Measurements from ENCODE around the gene SREK1. TPM values are rescaled to one million over a fixed set of nuclear protein-coding genes. Genes with fewer than 3 reads are reported as not detected.

SREK1 gene
- total RNA-seq, 1 donor from 2014 or later = 69.9 TPM

DNA sequence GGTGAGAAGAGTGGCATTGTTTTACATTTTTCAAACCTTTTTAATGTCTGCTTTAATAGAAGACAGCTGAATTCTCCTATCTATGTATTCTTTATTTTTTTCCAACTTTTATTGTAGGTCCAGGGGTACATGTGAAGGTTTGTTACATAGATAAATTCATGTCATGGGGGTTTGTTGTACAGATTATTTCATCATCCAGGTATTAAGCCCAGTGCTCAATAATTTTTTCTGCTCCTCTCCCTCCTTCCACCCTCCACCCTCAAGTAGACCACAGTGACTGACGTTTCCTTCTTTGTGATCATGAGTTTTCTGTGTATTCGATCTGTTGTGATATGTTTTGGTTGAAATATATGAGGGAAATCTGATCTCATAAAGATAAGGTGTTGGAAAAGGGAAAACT lies 1.7 kb upstream of the SREK1 start:
- intact Hi-C loops (cut with micrococcal nuclease) = loop anchor here (5.0 to 10.0 kb wide), 3 partner anchors 400 to 682 kb away; partner anchors contain the start of genes CENPK and PPWD1
- no peak for DNase-seq (ENCODE audit: low spot score)
- no peak overlapping the region for H3K27ac Mint-ChIP-seq
- no peaks in the 10 kb centered on the region for H3K9me3 Mint-ChIP-seq
- H3K36me3 Mint-ChIP-seq (ENCODE audit: low read depth) = peaks cover 7% of the 10 kb centered on the region
- no peak overlapping the region for H3K4me3 Mint-ChIP-seq (ENCODE audit: low read depth)
- peaks cover 32% of the 10 kb centered on the region for H3K4me1 Mint-ChIP-seq (ENCODE audit: low read depth)
- no peaks in the 10 kb centered on the region for H3K27me3 Mint-ChIP-seq (ENCODE audit: low read depth)

DNA sequence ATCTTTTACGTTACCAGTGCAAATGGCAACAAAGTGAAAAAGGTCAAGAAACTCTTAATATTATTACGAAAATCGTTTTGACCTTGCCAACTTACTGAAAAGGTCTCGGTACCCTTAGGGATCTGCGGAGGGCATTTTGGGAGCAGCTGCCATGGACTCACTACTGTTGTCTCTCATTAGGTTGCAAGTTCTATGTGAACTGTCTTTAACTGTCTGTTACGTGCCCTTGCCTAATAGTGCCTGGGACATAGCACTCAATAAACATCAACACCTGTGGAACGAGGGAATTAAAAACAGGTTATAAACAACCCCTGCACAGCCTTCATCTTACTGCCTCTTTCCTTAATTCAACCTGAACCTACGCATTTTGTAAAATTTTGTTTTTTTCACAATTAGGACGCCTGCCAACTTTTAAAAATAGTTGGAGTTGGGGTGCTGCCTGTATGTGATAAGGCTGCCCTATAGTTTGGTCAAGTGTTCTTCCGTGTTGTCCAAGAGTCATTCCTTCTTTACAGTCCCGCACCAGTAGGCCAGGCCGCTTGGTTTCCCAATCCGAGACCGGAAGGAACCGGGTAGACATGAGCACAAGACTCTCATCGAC lies 527 bp upstream of the SREK1 start:
- H3K27me3 Mint-ChIP-seq (ENCODE audit: low read depth) = no peaks in the 10 kb centered on the region
- peaks cover 8% of the 10 kb centered on the region for H3K36me3 Mint-ChIP-seq (ENCODE audit: low read depth)
- no peak for DNase-seq (ENCODE audit: low spot score)
- peaks cover 37% of the 10 kb centered on the region for H3K4me1 Mint-ChIP-seq (ENCODE audit: low read depth)
- H3K4me3 Mint-ChIP-seq (ENCODE audit: low read depth) = peak overlapping the region; percentile 92
- intact Hi-C loops (cut with micrococcal nuclease) = loop anchor here (1.0 to 10.0 kb wide), 7 partner anchors 25 to 681 kb away; partner anchors contain the start of genes CENPK, ERBIN, PPWD1 and SHLD3
- H3K27ac Mint-ChIP-seq = peak overlapping the region; percentile 99
- H3K9me3 Mint-ChIP-seq = no peaks in the 10 kb centered on the region

DNA sequence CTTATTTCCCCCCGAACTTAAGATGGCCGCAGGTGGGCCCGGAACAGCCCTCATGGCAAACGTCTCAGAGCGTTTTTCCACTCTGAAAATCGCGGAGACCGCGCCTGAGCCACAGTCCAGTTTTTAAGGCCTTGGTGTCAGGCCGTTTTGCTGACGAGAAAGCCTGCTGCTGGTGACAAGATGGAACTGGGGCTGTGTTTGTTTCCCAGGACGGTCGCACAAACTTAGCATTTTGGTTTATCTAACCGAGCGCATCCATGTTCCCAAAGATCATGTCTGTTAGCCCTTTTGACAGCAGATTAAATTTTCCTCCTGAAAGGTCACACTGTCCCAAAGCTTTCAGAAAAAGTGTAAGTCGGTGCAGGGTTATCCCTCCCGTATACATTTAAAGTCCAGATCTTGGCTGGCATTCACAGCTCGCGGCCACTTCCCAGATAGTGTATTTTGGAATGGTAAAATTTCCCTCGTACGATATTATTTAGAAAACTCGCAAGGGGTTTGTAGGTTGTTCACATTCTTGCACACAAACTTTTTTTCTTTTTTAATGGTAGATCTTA lies 812 bp downstream of the SREK1 start:
- no peak for DNase-seq (ENCODE audit: low spot score)

DNA sequence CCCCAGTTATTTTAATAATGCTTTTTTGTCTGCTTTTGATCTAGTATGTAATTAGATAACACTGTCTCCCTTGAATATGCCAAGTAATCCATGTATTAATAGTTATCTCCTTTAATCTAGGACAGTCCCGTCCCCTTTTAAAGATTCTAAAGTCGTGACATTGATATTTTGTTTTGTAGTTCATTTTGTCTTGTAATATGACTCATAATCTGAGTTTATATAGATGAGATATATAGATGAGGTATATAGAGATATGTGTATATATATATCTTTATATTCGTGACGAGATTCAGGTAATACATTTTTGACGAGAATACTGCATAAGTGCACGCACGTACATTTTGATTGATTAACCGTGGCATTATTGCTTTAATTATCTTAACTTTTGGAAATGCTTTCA lies 1.6 kb downstream of the SREK1 start:
- H3K4me3 Mint-ChIP-seq (ENCODE audit: low read depth) = peak overlapping the region; percentile 92
- no peaks in the 10 kb centered on the region for H3K27me3 Mint-ChIP-seq (ENCODE audit: low read depth)
- H3K4me1 Mint-ChIP-seq (ENCODE audit: low read depth) = peaks cover 45% of the 10 kb centered on the region
- no peak for DNase-seq (ENCODE audit: low spot score)
- H3K9me3 Mint-ChIP-seq = no peaks in the 10 kb centered on the region
- peaks cover 24% of the 10 kb centered on the region for H3K36me3 Mint-ChIP-seq (ENCODE audit: low read depth)
- intact Hi-C loops (cut with micrococcal nuclease) = loop anchor here (2.0 to 10.0 kb wide), 4 partner anchors 23 to 679 kb away; partner anchors contain the start of genes SHLD3, TRAPPC13 and TRIM23
- peak overlapping the region; percentile 89 for H3K27ac Mint-ChIP-seq

More for the DNA sequence above, 812 bp downstream of the SREK1 start:
- Mint-ChIP-seq H3K27ac (peak overlapping the region; percentile 99), H3K36me3 (ENCODE audit: low read depth) (peaks cover 17% of the 10 kb centered on the region), H3K4me1 (ENCODE audit: low read depth) (peaks cover 38% of the 10 kb centered on the region), H3K4me3 (ENCODE audit: low read depth) (peak overlapping the region; percentile 92), H3K27me3 (ENCODE audit: low read depth) (no peaks in the 10 kb centered on the region), H3K9me3 (no peaks in the 10 kb centered on the region)
- intact Hi-C loops (cut with micrococcal nuclease) = loop anchor here (1.0 to 10.0 kb wide), 7 partner anchors 24 to 680 kb away; partner anchors contain the start of genes CENPK, ERBIN, PPWD1 and SHLD3

DNA sequence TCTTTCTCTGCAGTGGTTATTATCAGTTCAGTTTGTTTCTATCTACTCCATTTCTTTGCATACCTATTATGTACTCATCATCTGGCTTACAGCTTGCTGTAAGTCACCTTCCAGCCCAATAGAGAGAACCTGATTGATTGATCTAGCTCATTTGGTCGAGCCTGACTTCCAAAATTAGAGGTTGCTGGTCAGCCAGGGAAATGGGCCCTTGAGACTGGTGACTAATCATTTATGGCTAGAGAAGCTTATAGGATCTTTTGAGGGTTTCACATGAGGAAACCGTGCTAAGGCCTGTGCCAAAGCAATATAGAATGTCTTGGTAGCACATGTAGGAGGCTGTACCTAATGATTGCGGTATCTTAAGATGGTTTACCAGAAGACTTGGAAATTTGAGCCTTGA lies 5.8 kb downstream of the SREK1 start:
- Mint-ChIP-seq H3K4me1 (ENCODE audit: low read depth) (peaks cover 45% of the 10 kb centered on the region), H3K27me3 (ENCODE audit: low read depth) (no peaks in the 10 kb centered on the region), H3K36me3 (ENCODE audit: low read depth) (peaks cover 38% of the 10 kb centered on the region), H3K27ac (no peak overlapping the region), H3K9me3 (no peaks in the 10 kb centered on the region), H3K4me3 (ENCODE audit: low read depth) (no peak overlapping the region)
- intact Hi-C loops (cut with micrococcal nuclease) = loop anchor here (10.0 kb wide), 1 partner anchor 675 kb away; no protein-coding TSS in a partner anchor
- DNase-seq (ENCODE audit: low spot score) = no peak

DNA sequence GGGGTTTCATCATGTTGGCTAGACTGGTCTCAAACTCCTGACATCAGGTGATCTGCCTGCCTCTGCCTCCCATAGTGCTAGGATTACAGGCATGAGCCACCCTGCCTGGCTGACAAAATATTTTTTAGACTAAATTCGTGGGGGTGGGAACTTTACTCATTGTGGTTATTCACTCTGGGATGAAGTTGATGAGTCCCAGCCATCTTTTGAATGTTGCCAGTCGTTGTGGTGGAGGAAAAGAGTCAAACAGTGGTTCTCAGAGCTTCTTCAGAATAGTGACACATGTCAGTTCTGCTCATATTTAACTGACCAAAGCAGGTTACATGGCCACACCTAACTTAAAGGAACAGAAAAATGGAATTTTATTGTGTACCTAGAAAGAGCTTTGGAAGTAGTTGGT lies 6.9 kb downstream of the SREK1 start:
- H3K9me3 Mint-ChIP-seq = no peaks in the 10 kb centered on the region
- intact Hi-C loops (cut with micrococcal nuclease) = no loop called here
- H3K27me3 Mint-ChIP-seq (ENCODE audit: low read depth) = no peaks in the 10 kb centered on the region
- peaks cover 42% of the 10 kb centered on the region for H3K36me3 Mint-ChIP-seq (ENCODE audit: low read depth)
- no peak for DNase-seq (ENCODE audit: low spot score)
- H3K4me3 Mint-ChIP-seq (ENCODE audit: low read depth) = peak overlapping the region; percentile 48
- peak overlapping the region; percentile 90 for H3K27ac Mint-ChIP-seq
- H3K4me1 Mint-ChIP-seq (ENCODE audit: low read depth) = peaks cover 39% of the 10 kb centered on the region

DNA sequence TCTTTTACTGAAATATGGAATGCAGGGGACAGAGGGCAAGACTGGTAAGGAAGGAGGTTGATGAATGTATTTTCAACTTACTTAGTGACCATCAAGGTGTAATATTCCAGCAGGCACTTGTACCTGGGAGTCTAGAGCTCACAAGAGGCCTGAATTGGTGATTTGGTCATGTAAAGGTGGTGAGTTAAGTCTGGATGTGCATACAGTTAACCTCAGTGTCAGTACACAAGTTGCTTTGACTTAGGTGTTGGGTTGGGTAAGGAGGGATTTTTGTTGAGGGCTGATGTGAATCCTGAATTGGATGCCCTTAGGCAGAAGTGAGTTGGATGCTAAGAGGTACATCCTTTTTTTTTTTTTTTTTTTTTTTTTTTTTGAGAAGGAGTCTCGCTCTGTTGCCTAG lies 7.4 kb downstream of the SREK1 start:
- Mint-ChIP-seq H3K9me3 (no peaks in the 10 kb centered on the region), H3K36me3 (ENCODE audit: low read depth) (peaks cover 47% of the 10 kb centered on the region), H3K4me1 (ENCODE audit: low read depth) (peaks cover 38% of the 10 kb centered on the region), H3K27ac (peak overlapping the region; percentile 90), H3K27me3 (ENCODE audit: low read depth) (no peaks in the 10 kb centered on the region), H3K4me3 (ENCODE audit: low read depth) (peak overlapping the region; percentile 48)
- no peak for DNase-seq (ENCODE audit: low spot score)
- intact Hi-C loops (cut with micrococcal nuclease) = no loop called here

DNA sequence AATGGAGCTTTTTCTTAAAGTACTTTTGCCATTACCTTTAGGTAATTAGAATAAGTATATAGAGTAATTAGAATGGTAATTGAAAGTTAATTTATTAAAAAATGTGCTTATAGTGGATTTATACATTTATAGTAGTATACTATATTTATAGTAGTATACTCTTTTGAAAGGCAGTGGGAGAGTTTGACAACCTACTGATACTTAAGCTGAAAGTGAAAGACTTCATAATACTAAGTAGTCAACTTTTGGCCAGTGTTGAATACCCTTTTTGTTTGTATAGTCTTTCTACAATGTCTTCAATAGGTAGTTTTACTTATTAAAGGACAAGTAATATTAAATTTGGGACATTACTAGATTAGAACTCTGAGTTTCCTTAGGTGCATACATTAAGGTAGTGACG lies 12.9 kb downstream of the SREK1 start:
- Mint-ChIP-seq H3K4me3 (ENCODE audit: low read depth) (no peak overlapping the region), H3K27me3 (ENCODE audit: low read depth) (no peaks in the 10 kb centered on the region), H3K36me3 (ENCODE audit: low read depth) (peaks cover 50% of the 10 kb centered on the region), H3K27ac (no peak overlapping the region), H3K4me1 (ENCODE audit: low read depth) (peaks cover 6% of the 10 kb centered on the region), H3K9me3 (no peaks in the 10 kb centered on the region)
- intact Hi-C loops (cut with micrococcal nuclease) = no loop called here
- DNase-seq (ENCODE audit: low spot score) = no peak

DNA sequence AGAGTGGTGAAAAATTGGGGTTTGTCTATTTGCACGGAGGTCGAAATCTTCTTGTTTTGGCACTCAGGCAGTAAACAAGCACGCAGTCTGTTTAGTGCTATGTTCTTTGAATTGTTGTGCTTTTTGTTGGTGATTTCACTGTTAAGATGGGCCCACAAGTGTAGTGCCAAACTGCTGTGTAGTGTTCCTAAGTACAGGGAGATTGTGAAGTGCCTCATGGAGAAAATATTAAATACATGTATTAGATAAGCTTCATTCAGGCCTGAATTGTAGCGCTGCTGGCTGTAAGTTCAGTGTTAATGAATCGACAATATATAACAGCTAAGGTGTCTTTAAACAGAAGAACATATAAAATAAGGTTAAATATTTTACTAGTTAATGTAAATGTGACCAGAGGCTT lies 17.3 kb downstream of the SREK1 start:
- Mint-ChIP-seq H3K27me3 (ENCODE audit: low read depth) (no peaks in the 10 kb centered on the region), H3K9me3 (no peaks in the 10 kb centered on the region), H3K4me3 (ENCODE audit: low read depth) (no peak overlapping the region), H3K4me1 (ENCODE audit: low read depth) (peaks cover 13% of the 10 kb centered on the region), H3K36me3 (ENCODE audit: low read depth) (peaks cover 70% of the 10 kb centered on the region), H3K27ac (no peak overlapping the region)
- DNase-seq (ENCODE audit: low spot score) = no peak
- intact Hi-C loops (cut with micrococcal nuclease) = no loop called here

DNA sequence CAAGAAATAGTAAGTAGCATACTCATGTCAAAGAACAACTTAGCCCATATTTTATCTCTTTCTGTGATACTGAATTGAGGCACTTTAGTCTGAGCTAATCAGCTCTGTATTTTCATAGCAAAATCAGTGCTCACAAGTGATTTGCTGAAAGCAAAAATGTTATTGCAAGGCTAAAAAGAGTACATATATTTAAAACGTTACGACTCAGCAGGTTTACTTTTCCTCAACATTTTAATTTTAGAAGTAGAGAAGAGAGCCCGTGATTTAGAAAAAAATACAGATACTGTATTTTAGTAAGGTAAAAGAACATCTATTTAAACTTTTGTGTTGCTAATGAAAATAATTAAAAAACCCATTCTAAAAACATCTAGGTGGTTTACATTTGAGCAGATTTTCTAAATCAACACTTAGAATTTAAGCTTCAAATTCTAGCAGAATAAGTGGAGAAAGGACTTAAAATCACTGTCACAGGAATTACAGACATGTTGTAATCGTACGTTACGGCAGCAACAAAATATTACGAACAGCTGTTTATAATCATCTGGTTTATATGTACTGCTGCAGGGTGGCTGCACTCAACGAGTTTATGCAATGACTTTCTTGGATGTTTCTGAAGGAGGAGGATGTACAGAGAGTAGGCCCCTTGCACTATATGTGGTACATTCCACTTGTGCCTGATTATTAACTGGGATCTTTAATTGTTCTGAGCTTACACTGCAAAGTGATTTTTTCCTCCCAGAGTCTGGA lies 20.1 kb downstream of the SREK1 start:
- Mint-ChIP-seq H3K27me3 (ENCODE audit: low read depth) (no peaks in the 10 kb centered on the region), H3K36me3 (ENCODE audit: low read depth) (peaks cover 70% of the 10 kb centered on the region), H3K9me3 (no peaks in the 10 kb centered on the region), H3K4me3 (ENCODE audit: low read depth) (no peak overlapping the region), H3K27ac (no peak overlapping the region), H3K4me1 (ENCODE audit: low read depth) (peaks cover 11% of the 10 kb centered on the region)
- intact Hi-C loops (cut with micrococcal nuclease) = no loop called here
- DNase-seq (ENCODE audit: low spot score) = no peak

DNA sequence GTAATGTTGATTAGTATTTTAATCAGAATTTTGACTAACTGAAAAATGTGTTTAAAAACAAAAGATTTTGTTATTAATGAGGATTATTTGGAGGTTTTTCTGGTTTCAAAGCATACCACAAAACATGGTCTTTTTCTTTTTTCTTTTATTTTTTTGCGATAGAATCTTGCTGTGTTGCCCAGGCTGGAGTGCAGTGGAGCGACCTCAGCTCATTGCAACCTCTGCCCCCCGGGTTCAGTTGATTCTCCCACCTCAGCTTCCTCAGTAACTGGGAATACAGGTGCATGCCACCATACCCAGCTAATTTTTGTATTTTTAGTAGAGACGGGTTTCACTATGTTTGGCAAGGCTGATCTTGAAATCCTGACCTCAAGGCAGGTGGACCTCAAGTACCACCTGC lies 24.1 kb downstream of the SREK1 start:
- peaks cover 32% of the 10 kb centered on the region for H3K4me1 Mint-ChIP-seq (ENCODE audit: low read depth)

DNA sequence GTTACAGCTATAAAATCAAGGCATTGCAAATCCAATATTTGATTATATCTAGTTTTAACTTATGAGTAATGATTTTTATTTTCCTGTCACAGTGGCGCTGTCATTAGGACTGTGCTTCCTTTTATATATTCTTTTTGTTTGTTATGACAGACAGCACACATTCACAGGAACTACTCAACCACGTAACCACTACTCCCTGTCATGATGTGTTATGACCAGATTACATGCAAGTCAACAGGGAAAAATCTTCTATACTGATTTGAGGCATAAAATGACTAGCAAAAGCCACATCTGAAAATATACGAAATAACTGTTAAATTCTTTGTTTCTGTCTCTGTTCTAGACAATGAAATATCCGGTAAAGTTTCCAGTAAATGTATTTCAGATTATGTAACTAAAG lies 25.4 kb downstream of the SREK1 start:
- Mint-ChIP-seq H3K27ac (no peak overlapping the region), H3K4me1 (ENCODE audit: low read depth) (peaks cover 33% of the 10 kb centered on the region), H3K4me3 (ENCODE audit: low read depth) (no peak overlapping the region), H3K27me3 (ENCODE audit: low read depth) (no peaks in the 10 kb centered on the region), H3K9me3 (no peaks in the 10 kb centered on the region), H3K36me3 (ENCODE audit: low read depth) (peaks cover 56% of the 10 kb centered on the region)
- no peak for DNase-seq (ENCODE audit: low spot score)
- intact Hi-C loops (cut with micrococcal nuclease) = loop anchor here (2.0 to 5.0 kb wide), 2 partner anchors 25 to 427 kb away; partner anchors contain the start of gene SREK1

More for the DNA sequence above, 24.1 kb downstream of the SREK1 start:
- intact Hi-C loops (cut with micrococcal nuclease) = loop anchor here (2.0 to 5.0 kb wide), 2 partner anchors 23 to 426 kb away; partner anchors contain the start of gene SREK1
- Mint-ChIP-seq H3K36me3 (ENCODE audit: low read depth) (peaks cover 61% of the 10 kb centered on the region), H3K27ac (no peak overlapping the region), H3K27me3 (ENCODE audit: low read depth) (no peaks in the 10 kb centered on the region), H3K4me3 (ENCODE audit: low read depth) (no peak overlapping the region), H3K9me3 (no peaks in the 10 kb centered on the region)
- DNase-seq (ENCODE audit: low spot score) = no peak

All from activated T-helper 2 cell treated with anti-CD3 and anti-CD28 coated beads, Interferon-gamma antibody, Interleukin-2, Interleukin-4, amounts not matched to agents 10 μg/mL and 5 μg/mL and 100 μg/mL, durations not matched to agents 14 hours and 24 hours and 36 hours (primary cell).